Measurements from ENCODE around the gene STK38L.

Gene STK38L

DNA sequence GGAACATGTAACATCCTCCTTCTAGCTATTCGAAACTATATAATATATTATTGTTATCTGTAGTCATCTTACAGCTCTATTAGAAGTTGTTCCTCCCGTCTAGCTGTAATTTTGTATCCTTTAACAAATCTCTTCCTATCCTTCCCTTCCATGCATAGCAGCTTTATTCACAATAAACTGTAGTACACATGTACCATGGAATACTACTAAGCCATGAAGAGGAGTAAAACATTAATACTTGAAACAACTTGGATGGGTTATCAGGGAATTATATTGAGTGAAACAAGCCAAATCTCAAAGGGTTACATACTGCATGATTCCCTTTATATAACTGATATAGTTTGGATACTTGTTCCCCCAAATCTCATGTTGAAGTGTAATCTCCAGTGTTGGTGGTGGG, 33.9 kb upstream of the STK38L start:
- no peak for DNase-seq (ENCODE audit: low read depth in 1 of 2, low spot score in 1 of 2)
- Histone ChIP-seq H3K4me3 (replicated peaks; ENCODE audit: insufficient read depth, low read length) (no peak overlapping the region), H3K27ac (replicated peaks) (no peak overlapping the region), H3K27me3 (ENCODE audit: insufficient read depth, poor library complexity, severe bottlenecking) (no peaks in the 10 kb centered on the region)
- TF ChIP-seq POLR2AphosphoS5 (IDR thresholded peaks at IDR 0.05; ENCODE audit: low read depth) (no peak), GABPA (IDR thresholded peaks at IDR 0.05; ENCODE audit: low read depth) (no peak), SPI1 (IDR thresholded peaks at IDR 0.05; ENCODE audit: borderline replicate concordance, low read depth) (no peak)
- TF ChIP-seq, protein P1, sequence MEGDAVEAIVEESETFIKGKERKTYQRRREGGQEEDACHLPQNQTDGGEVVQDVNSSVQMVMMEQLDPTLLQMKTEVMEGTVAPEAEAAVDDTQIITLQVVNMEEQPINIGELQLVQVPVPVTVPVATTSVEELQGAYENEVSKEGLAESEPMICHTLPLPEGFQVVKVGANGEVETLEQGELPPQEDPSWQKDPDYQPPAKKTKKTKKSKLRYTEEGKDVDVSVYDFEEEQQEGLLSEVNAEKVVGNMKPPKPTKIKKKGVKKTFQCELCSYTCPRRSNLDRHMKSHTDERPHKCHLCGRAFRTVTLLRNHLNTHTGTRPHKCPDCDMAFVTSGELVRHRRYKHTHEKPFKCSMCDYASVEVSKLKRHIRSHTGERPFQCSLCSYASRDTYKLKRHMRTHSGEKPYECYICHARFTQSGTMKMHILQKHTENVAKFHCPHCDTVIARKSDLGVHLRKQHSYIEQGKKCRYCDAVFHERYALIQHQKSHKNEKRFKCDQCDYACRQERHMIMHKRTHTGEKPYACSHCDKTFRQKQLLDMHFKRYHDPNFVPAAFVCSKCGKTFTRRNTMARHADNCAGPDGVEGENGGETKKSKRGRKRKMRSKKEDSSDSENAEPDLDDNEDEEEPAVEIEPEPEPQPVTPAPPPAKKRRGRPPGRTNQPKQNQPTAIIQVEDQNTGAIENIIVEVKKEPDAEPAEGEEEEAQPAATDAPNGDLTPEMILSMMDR (IDR thresholded peaks at IDR 0.05; ENCODE audit: insufficient read depth, low read length) = no peak
- TF ChIP-seq, protein P2, sequence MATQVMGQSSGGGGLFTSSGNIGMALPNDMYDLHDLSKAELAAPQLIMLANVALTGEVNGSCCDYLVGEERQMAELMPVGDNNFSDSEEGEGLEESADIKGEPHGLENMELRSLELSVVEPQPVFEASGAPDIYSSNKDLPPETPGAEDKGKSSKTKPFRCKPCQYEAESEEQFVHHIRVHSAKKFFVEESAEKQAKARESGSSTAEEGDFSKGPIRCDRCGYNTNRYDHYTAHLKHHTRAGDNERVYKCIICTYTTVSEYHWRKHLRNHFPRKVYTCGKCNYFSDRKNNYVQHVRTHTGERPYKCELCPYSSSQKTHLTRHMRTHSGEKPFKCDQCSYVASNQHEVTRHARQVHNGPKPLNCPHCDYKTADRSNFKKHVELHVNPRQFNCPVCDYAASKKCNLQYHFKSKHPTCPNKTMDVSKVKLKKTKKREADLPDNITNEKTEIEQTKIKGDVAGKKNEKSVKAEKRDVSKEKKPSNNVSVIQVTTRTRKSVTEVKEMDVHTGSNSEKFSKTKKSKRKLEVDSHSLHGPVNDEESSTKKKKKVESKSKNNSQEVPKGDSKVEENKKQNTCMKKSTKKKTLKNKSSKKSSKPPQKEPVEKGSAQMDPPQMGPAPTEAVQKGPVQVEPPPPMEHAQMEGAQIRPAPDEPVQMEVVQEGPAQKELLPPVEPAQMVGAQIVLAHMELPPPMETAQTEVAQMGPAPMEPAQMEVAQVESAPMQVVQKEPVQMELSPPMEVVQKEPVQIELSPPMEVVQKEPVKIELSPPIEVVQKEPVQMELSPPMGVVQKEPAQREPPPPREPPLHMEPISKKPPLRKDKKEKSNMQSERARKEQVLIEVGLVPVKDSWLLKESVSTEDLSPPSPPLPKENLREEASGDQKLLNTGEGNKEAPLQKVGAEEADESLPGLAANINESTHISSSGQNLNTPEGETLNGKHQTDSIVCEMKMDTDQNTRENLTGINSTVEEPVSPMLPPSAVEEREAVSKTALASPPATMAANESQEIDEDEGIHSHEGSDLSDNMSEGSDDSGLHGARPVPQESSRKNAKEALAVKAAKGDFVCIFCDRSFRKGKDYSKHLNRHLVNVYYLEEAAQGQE (IDR thresholded peaks at IDR 0.05; ENCODE audit: insufficient replicate concordance, low read depth) = no peak

DNA sequence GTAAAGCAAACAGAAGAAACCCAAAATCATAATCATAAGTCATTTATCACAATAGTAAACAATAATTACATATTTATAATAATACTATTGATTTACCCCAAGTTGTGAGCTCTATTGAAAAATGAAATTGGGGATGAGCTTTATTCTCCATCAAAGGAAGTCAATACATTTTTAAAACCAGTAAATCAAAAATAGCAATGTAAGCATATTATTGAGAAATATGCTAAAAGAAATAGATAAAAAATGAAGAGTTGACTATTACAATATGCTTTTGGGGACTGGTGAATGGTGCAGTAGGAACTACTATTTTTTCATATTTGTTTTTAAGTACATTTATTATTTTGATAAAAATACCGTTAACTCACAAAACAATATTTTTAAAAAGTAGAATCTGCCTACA, 31.2 kb upstream of the STK38L start:
- Histone ChIP-seq H3K27ac (replicated peaks) (no peak overlapping the region), H3K4me3 (replicated peaks; ENCODE audit: insufficient read depth, low read length) (no peak overlapping the region), H3K27me3 (ENCODE audit: insufficient read depth, poor library complexity, severe bottlenecking) (no peaks in the 10 kb centered on the region)
- TF ChIP-seq SPI1 (IDR thresholded peaks at IDR 0.05; ENCODE audit: borderline replicate concordance, low read depth) (no peak), POLR2AphosphoS5 (IDR thresholded peaks at IDR 0.05; ENCODE audit: low read depth) (no peak), GABPA (IDR thresholded peaks at IDR 0.05; ENCODE audit: low read depth) (no peak)
- TF ChIP-seq, protein P2 (IDR thresholded peaks at IDR 0.05; ENCODE audit: insufficient replicate concordance, low read depth) = no peak
- TF ChIP-seq, protein P1 (IDR thresholded peaks at IDR 0.05; ENCODE audit: insufficient read depth, low read length) = no peak
- DNase-seq (ENCODE audit: low read depth in 1 of 2, low spot score in 1 of 2) = no peak

DNA sequence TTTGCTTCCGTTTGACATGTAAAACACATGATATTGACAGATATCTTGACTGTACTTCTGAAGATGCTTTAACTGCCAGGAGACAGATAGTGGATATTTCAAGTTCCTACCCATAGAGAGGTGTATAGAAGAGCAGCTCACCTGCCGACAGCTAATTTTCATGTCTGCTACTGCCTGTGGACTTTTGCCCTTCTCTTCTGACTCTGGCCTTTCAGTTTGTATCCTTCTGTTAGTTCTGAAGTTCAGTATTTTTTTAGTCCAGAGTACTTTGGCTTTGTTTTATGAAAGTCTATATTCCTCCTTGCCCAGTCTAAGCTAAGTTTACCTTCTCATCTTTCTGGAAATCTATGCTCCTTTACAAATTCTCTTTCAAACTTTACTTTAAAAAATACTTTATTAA, 30.8 kb upstream of the STK38L start:
- Histone ChIP-seq H3K4me3 (replicated peaks; ENCODE audit: insufficient read depth, low read length) (no peak overlapping the region), H3K27ac (replicated peaks) (no peak overlapping the region), H3K27me3 (ENCODE audit: insufficient read depth, poor library complexity, severe bottlenecking) (no peaks in the 10 kb centered on the region)
- no peak for DNase-seq (ENCODE audit: low read depth in 1 of 2, low spot score in 1 of 2)
- TF ChIP-seq, protein P2 (IDR thresholded peaks at IDR 0.05; ENCODE audit: insufficient replicate concordance, low read depth) = no peak
- TF ChIP-seq SPI1 (IDR thresholded peaks at IDR 0.05; ENCODE audit: borderline replicate concordance, low read depth) (no peak), GABPA (IDR thresholded peaks at IDR 0.05; ENCODE audit: low read depth) (no peak), POLR2AphosphoS5 (IDR thresholded peaks at IDR 0.05; ENCODE audit: low read depth) (no peak)
- TF ChIP-seq, protein P1 (IDR thresholded peaks at IDR 0.05; ENCODE audit: insufficient read depth, low read length) = no peak
